Esophagus muscularis mucosa (tissue), 4 donors: ENCODE data around the gene P2RY11.

Experiments
- EP300 ChIP-seq: sonication (generic); formaldehyde crosslinking; IDR thresholded peaks from one replicate; pipeline ENCODE4 v1.6.1; 2017; ENCODE audit warnings: antibody characterized with exemption
- POLR2AphosphoS5 ChIP-seq, 2 donors: sonication (generic); formaldehyde crosslinking; IDR thresholded peaks; one replicate each; pipeline ENCODE4 v1.6.1; 2017; ENCODE audit warnings: antibody characterized with exemption in 2 of 2
- TF ChIP-seq, protein P1 (sequence below), 3 experiments: fragments of 200-600 bp in 2 of 3; fragments of 450-650 bp in 1 of 3; sonication (generic) in 2 of 3; IDR thresholded peaks; one replicate each; pipeline ENCODE4 v1.5.1; 2017 to 2019; ENCODE audit warnings: antibody characterized with exemption in 3 of 3, mild to moderate bottlenecking in 2 of 3, moderate library complexity in 1 of 3

GRCh38 chr19:10084803-10085202 is 26.7 kb upstream of the P2RY11 start:
- TF ChIP-seq, protein P1, sequence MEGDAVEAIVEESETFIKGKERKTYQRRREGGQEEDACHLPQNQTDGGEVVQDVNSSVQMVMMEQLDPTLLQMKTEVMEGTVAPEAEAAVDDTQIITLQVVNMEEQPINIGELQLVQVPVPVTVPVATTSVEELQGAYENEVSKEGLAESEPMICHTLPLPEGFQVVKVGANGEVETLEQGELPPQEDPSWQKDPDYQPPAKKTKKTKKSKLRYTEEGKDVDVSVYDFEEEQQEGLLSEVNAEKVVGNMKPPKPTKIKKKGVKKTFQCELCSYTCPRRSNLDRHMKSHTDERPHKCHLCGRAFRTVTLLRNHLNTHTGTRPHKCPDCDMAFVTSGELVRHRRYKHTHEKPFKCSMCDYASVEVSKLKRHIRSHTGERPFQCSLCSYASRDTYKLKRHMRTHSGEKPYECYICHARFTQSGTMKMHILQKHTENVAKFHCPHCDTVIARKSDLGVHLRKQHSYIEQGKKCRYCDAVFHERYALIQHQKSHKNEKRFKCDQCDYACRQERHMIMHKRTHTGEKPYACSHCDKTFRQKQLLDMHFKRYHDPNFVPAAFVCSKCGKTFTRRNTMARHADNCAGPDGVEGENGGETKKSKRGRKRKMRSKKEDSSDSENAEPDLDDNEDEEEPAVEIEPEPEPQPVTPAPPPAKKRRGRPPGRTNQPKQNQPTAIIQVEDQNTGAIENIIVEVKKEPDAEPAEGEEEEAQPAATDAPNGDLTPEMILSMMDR (IDR thresholded peaks at IDR 0.05), result no peak
- TF ChIP-seq POLR2AphosphoS5 (IDR thresholded peaks at IDR 0.05), result no peak
- TF ChIP-seq EP300, result no peak
